Adrenal gland (tissue), 5 donors: ENCODE measurements around the gene PRKCZ.

Experiments used
- POLR2A ChIP-seq, 2 donors: fragments of 450-650 bp; IDR thresholded peaks; one replicate each; pipeline ENCODE4 v1.6.1; 2017; ENCODE audit warnings: antibody characterized with exemption in 2 of 2, mild to moderate bottlenecking in 2 of 2, moderate library complexity in 1 of 2
- TF ChIP-seq, protein P1 (sequence below), 6 experiments: fragments of 450-650 bp in 4 of 6; fragments of 200-600 bp in 2 of 6; sonication (generic) in 1 of 6; IDR thresholded peaks; 1 replicate in 5 of 6; 2 replicates in 1 of 6; pipeline versions ENCODE4 v1.5.1 to v1.8.0; 2016 to 2021; ENCODE audit warnings: antibody characterized with exemption in 6 of 6, mild to moderate bottlenecking in 2 of 6, moderate library complexity in 1 of 6
- donor health status: DM: no; HTN: no; CAD: no.

DNA sequence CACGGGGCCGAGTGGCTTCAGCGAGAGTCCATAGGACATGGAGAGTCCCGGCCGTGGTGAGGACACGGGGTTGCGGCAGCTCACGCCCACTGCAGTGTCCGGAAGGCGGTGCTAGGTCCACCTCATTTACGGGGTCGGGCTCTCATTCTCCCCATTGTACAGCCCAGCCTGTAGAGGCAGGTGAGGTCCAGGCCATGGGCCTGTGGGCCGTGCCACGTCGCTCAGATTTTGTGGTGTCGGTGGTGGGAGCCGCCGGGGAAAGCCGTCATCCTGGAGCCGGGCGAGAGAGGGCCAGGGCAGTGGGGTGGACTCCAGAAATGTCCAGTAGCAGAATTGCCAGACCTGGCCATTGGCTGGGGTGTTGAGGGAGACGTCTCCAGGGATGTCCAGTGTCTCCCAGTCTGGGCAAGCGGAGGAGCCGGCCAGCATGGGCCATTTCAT is 59.4 kb downstream of the PRKCZ start:
- TF ChIP-seq, protein P1, sequence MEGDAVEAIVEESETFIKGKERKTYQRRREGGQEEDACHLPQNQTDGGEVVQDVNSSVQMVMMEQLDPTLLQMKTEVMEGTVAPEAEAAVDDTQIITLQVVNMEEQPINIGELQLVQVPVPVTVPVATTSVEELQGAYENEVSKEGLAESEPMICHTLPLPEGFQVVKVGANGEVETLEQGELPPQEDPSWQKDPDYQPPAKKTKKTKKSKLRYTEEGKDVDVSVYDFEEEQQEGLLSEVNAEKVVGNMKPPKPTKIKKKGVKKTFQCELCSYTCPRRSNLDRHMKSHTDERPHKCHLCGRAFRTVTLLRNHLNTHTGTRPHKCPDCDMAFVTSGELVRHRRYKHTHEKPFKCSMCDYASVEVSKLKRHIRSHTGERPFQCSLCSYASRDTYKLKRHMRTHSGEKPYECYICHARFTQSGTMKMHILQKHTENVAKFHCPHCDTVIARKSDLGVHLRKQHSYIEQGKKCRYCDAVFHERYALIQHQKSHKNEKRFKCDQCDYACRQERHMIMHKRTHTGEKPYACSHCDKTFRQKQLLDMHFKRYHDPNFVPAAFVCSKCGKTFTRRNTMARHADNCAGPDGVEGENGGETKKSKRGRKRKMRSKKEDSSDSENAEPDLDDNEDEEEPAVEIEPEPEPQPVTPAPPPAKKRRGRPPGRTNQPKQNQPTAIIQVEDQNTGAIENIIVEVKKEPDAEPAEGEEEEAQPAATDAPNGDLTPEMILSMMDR (IDR thresholded peaks at IDR 0.05), result no peak
- no peak for TF ChIP-seq POLR2A (IDR thresholded peaks at IDR 0.05)
